Liver (tissue), 3 donors: Measurements from ENCODE around the gene IPP.
"Not testable (repeated sequence)": the region's sequence is repeated elsewhere in the genome, so short reads cannot be mapped to it uniquely, and the experiment has no call there.

ENCODE experiments used
- HNF4A ChIP-seq, 2 donors: conservative IDR thresholded peaks; 2 replicates each; pipeline ENCODE4 v1.6.1; 2016; ENCODE audit warnings: antibody characterized with exemption in 2 of 2, mild to moderate bottlenecking in 2 of 2
- RAD21 ChIP-seq, 2 donors: IDR thresholded peaks; 2 replicates each; pipeline ENCODE4 v1.6.1; 2016; ENCODE audit warnings: antibody characterized with exemption in 2 of 2, mild to moderate bottlenecking in 2 of 2
- SP1 ChIP-seq: IDR thresholded peaks from 2 replicates; pipeline ENCODE4 v1.6.1; 2018; ENCODE audit warnings: antibody characterized with exemption, mild to moderate bottlenecking
- TF ChIP-seq, protein P1 (sequence below): fragments of 150-350 bp; IDR thresholded peaks from 2 replicates; pipeline ENCODE4 v1.5.1; 2017; ENCODE audit warnings: improper control_type of control experiment, low read depth, low read length; ENCODE audit not compliant: missing input control
- donor health status: healthy.
- donor health status: healthy.

DNA sequence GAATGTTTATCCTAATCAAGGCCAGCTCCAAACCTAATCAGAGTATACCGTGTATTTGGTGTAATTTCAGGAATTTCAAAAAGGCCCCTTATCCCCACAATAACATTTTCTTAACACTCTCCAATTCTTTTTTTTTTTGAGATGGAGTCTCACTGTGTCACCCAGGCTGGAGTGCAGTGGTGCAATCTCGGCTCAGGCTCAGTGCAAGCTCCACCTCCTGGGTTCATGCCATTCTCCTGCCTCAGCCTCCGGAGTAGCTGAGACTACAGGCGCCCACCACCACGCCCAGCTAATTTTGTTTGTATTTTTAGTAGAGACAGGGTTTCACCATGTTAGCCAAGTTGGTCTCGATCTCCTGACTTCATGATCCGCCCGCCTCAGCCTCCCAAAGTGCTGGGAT lies 33.1 kb downstream of the IPP start:
- TF ChIP-seq SP1; HNF4A (conservative IDR thresholded peaks at IDR 0.05); RAD21 (IDR thresholded peaks at IDR 0.05): not testable (repeated sequence)
- TF ChIP-seq, protein P1, sequence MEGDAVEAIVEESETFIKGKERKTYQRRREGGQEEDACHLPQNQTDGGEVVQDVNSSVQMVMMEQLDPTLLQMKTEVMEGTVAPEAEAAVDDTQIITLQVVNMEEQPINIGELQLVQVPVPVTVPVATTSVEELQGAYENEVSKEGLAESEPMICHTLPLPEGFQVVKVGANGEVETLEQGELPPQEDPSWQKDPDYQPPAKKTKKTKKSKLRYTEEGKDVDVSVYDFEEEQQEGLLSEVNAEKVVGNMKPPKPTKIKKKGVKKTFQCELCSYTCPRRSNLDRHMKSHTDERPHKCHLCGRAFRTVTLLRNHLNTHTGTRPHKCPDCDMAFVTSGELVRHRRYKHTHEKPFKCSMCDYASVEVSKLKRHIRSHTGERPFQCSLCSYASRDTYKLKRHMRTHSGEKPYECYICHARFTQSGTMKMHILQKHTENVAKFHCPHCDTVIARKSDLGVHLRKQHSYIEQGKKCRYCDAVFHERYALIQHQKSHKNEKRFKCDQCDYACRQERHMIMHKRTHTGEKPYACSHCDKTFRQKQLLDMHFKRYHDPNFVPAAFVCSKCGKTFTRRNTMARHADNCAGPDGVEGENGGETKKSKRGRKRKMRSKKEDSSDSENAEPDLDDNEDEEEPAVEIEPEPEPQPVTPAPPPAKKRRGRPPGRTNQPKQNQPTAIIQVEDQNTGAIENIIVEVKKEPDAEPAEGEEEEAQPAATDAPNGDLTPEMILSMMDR: not testable (repeated sequence)
